Sigmoid colon (tissue), 3 donors: ENCODE results near the gene TLE1.

Experiments
- CTCF ChIP-seq, 4 experiments: fragments of 450-650 bp in 3 of 4; fragments of 200-600 bp in 1 of 4; IDR thresholded peaks; one replicate each; pipeline ENCODE4 v1.5.1; 2016 to 2019; ENCODE audit warnings: antibody characterized with exemption in 4 of 4, mild to moderate bottlenecking in 3 of 4, moderate library complexity in 2 of 4
- POLR2A ChIP-seq, 2 donors: fragments of 450-650 bp; IDR thresholded peaks; one replicate each; pipeline ENCODE4 v1.6.1; 2016; ENCODE audit warnings: antibody characterized with exemption in 2 of 2, mild to moderate bottlenecking in 2 of 2, moderate library complexity in 2 of 2

GRCh38 chr9:81592887-81593266 lies 96.5 kb downstream of the TLE1 start:
- TF ChIP-seq POLR2A (IDR thresholded peaks at IDR 0.05) = no peak
- TF ChIP-seq CTCF (IDR thresholded peaks at IDR 0.05) = no peak
